ENCODE measurements around the gene SMG9. TPM values are rescaled to one million over a fixed set of nuclear protein-coding genes. Genes with fewer than 3 reads are reported as not detected.

The SMG9 gene
- polyA plus RNA-seq, 1 of the 3 experiments (the other 2 are of a cell fraction), result 24.3 TPM

Other genes with a start within 250 kb of the SMG9 start
- 74.9 and 86.2 TPM in 2 replicates for gene ETHE1, start 227.8 kb downstream of the SMG9 start, polyA plus RNA-seq (2012; rRNA removed)
- gene ZNF575, start 221.8 kb downstream of the SMG9 start, polyA plus RNA-seq (2012; rRNA removed), result 0.31 and 1.0 TPM in 2 replicates
- gene XRCC1, start 179.4 kb downstream of the SMG9 start, polyA plus RNA-seq (2012; rRNA removed), result 24.7 and 30.3 TPM in 2 replicates
- 5.5 and 6.5 TPM in 2 replicates for gene PINLYP, start 179.2 kb downstream of the SMG9 start, polyA plus RNA-seq (2012; rRNA removed)
- 8.4 and 10.8 TPM in 2 replicates for gene IRGQ, start 158.8 kb downstream of the SMG9 start, polyA plus RNA-seq (2012; rRNA removed)
- gene ZNF576, start 158.4 kb downstream of the SMG9 start, polyA plus RNA-seq (2012; rRNA removed), result 12.8 and 13.6 TPM in 2 replicates
- 0.15 and 0.19 TPM in 2 replicates for gene SRRM5, start 142.9 kb downstream of the SMG9 start, polyA plus RNA-seq (2012; rRNA removed)
- 60.9 and 79.5 TPM in 2 replicates for gene ZNF428, start 135.3 kb downstream of the SMG9 start, polyA plus RNA-seq (2012; rRNA removed)
- 21.4 and 28.9 TPM in 2 replicates for gene CADM4, start 115.1 kb downstream of the SMG9 start, polyA plus RNA-seq (2012; rRNA removed)
- gene PLAUR, start 84.8 kb downstream of the SMG9 start, polyA plus RNA-seq (2012; rRNA removed), result 249 and 299 TPM in 2 replicates
- gene IRGC, start 38.9 kb downstream of the SMG9 start, polyA plus RNA-seq (2012; rRNA removed), result not detected in 2 replicates
- gene KCNN4, start 26.0 kb upstream of the SMG9 start, polyA plus RNA-seq (2012; rRNA removed), result 21.0 and 22.2 TPM in 2 replicates
- gene LYPD5, start 47.5 kb upstream of the SMG9 start, polyA plus RNA-seq (2012; rRNA removed), result 0.05 and 0.13 TPM in 2 replicates
- gene ZNF283, start 72.4 kb upstream of the SMG9 start, polyA plus RNA-seq (2012; rRNA removed), result 1.6 and 2.6 TPM in 2 replicates
- gene ZNF404, start 129.0 kb upstream of the SMG9 start, polyA plus RNA-seq (2012; rRNA removed), result 2.6 and 4.3 TPM in 2 replicates
- 9.7 and 14.3 TPM in 2 replicates for gene ZNF45, start 180.3 kb upstream of the SMG9 start, polyA plus RNA-seq (2012; rRNA removed)
- 0.64 and 1.7 TPM in 2 replicates for gene ZNF221, start 196.3 kb upstream of the SMG9 start, polyA plus RNA-seq (2012; rRNA removed)
- gene ZNF155, start 229.2 kb upstream of the SMG9 start, polyA plus RNA-seq (2012; rRNA removed), result 2.1 and 3.8 TPM in 2 replicates
- gene ZNF230, start 248.0 kb upstream of the SMG9 start, polyA plus RNA-seq (2012; rRNA removed), result 1.8 and 2.4 TPM in 2 replicates

All from SK-N-SH (cell line).